Endothelial cell (in vitro differentiated cells): Measurements from ENCODE around the gene TAB2. TPM values are rescaled to one million over a fixed set of nuclear protein-coding genes. Genes with fewer than 3 reads are reported as not detected.

Experiments
- DNase-seq: peaks from one replicate; pipeline ENCODE4 v3.0.0; 2021; ENCODE audit warnings: low spot score
- H3K27ac Mint-ChIP-seq: one replicate; pipeline ENCODE4 v1.8.0; 2021; ENCODE audit warnings: mixed read lengths, inconsistent platforms; ENCODE audit not compliant: unreplicated experiment
- H3K27me3 Mint-ChIP-seq: one replicate; pipeline ENCODE4 v1.8.0; 2021; ENCODE audit warnings: mild to moderate bottlenecking, moderate library complexity, mixed read lengths, inconsistent platforms; ENCODE audit not compliant: unreplicated experiment
- H3K36me3 Mint-ChIP-seq: one replicate; pipeline ENCODE4 v1.8.0; 2021; ENCODE audit warnings: mild to moderate bottlenecking, low read depth, mixed read lengths, inconsistent platforms; ENCODE audit not compliant: unreplicated experiment
- H3K4me1 Mint-ChIP-seq: one replicate; pipeline ENCODE4 v1.8.0; 2021; ENCODE audit warnings: mild to moderate bottlenecking, mixed read lengths, inconsistent platforms; ENCODE audit not compliant: unreplicated experiment
- H3K4me3 Mint-ChIP-seq: one replicate; pipeline ENCODE4 v1.8.0; 2021; ENCODE audit warnings: mild to moderate bottlenecking, mixed read lengths, inconsistent platforms; ENCODE audit not compliant: unreplicated experiment
- H3K9me3 Mint-ChIP-seq: one replicate; pipeline ENCODE4 v1.8.0; 2021; ENCODE audit warnings: mixed read lengths, inconsistent platforms; ENCODE audit not compliant: unreplicated experiment
- total RNA-seq: library from RNA; stranded (reverse); fragmentation: NEBNext Ultra II Directional; extraction: Animal tissue kit (Norgen Biotek cat#: 25700); gene quantifications from one replicate; pipeline ENCODE4 v1.2.1, GENCODE V29; 2021; ENCODE audit not compliant: unreplicated experiment
- TF ChIP-seq, protein P1 (sequence below): fragments of 200-600 bp; sonication (generic); IDR thresholded peaks from one replicate; pipeline ENCODE4 v1.5.0; 2021; ENCODE audit warnings: antibody characterized with exemption; ENCODE audit not compliant: unreplicated experiment

Gene TAB2
- total RNA-seq, 1 donor from 2014 or later: 105 TPM

GRCh38 chr6:149337320-149337719 is 19.8 kb downstream of the TAB2 start:
- no peak overlapping the region for H3K4me3 Mint-ChIP-seq
- no peak for DNase-seq
- H3K4me1 Mint-ChIP-seq: peaks cover 39% of the 10 kb centered on the region
- H3K27ac Mint-ChIP-seq: no peak overlapping the region
- TF ChIP-seq, protein P1, sequence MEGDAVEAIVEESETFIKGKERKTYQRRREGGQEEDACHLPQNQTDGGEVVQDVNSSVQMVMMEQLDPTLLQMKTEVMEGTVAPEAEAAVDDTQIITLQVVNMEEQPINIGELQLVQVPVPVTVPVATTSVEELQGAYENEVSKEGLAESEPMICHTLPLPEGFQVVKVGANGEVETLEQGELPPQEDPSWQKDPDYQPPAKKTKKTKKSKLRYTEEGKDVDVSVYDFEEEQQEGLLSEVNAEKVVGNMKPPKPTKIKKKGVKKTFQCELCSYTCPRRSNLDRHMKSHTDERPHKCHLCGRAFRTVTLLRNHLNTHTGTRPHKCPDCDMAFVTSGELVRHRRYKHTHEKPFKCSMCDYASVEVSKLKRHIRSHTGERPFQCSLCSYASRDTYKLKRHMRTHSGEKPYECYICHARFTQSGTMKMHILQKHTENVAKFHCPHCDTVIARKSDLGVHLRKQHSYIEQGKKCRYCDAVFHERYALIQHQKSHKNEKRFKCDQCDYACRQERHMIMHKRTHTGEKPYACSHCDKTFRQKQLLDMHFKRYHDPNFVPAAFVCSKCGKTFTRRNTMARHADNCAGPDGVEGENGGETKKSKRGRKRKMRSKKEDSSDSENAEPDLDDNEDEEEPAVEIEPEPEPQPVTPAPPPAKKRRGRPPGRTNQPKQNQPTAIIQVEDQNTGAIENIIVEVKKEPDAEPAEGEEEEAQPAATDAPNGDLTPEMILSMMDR: no peak
- peaks cover 3% of the 10 kb centered on the region for H3K27me3 Mint-ChIP-seq
- no peaks in the 10 kb centered on the region for H3K9me3 Mint-ChIP-seq
- H3K36me3 Mint-ChIP-seq: peaks cover 8% of the 10 kb centered on the region

GRCh38 chr6:149340200-149340599 is 22.7 kb downstream of the TAB2 start:
- Mint-ChIP-seq H3K4me1 (peaks cover 22% of the 10 kb centered on the region), H3K36me3 (peaks cover 8% of the 10 kb centered on the region), H3K9me3 (no peaks in the 10 kb centered on the region), H3K27me3 (peaks cover 3% of the 10 kb centered on the region), H3K27ac (no peak overlapping the region), H3K4me3 (no peak overlapping the region)
- no peak for DNase-seq
- TF ChIP-seq, protein P1: no peak

DNA sequence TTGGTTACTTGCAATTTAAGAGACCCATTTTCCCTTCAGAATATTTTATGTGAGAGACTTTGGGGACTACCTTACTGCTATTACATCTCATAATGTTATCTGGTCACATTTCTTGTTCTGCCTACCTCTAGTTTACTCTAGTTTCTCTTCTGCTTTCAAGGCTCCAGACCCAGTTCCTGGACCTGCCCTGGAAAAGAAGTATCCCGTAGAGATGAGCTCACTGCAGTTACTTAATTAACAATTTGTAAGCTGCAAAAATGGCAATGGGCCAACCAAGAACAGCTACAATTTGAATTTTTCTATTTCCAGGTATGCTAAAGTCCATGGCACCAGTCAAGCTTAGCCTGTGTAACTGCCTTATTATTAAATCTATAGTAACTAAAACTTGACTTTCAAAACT is 25.0 kb downstream of the TAB2 start:
- Mint-ChIP-seq H3K4me1 (peaks cover 12% of the 10 kb centered on the region), H3K4me3 (no peak overlapping the region), H3K27ac (no peak overlapping the region), H3K27me3 (peaks cover 3% of the 10 kb centered on the region), H3K9me3 (no peaks in the 10 kb centered on the region), H3K36me3 (peaks cover 10% of the 10 kb centered on the region)
- TF ChIP-seq, protein P1: no peak
- no peak for DNase-seq

- peaks cover 3% of the 10 kb centered on the region for H3K27me3 Mint-ChIP-seq
- H3K4me3 Mint-ChIP-seq: no peak overlapping the region
- no peaks in the 10 kb centered on the region for H3K9me3 Mint-ChIP-seq
- peaks cover 7% of the 10 kb centered on the region for H3K4me1 Mint-ChIP-seq
- H3K27ac Mint-ChIP-seq: no peak overlapping the region
- H3K36me3 Mint-ChIP-seq: peaks cover 13% of the 10 kb centered on the region
- no peak for DNase-seq
- TF ChIP-seq, protein P1: no peak
Observed at GRCh38 chr6:149343501-149343900, 26.0 kb downstream of the TAB2 start.

DNA sequence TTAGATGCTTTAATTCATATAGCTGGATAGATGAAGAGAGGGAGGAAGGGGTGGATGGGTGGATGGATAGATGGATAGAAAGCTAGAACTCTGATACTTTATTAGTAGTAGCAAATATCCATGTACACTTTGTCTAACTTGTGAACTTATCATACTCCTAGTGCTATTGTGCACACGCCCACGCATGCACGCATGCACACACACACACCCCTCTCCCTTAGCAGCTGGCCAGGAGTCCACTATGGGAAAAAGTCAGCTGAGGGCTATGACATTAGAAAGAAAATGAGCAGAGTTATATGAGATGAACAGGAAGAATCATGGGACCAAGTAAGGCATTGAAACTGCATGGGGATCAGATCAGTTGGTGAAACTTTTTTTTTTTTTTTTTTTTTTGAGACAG is 28.6 kb downstream of the TAB2 start:
- Mint-ChIP-seq H3K9me3 (no peaks in the 10 kb centered on the region), H3K4me3 (no peak overlapping the region), H3K36me3 (peaks cover 13% of the 10 kb centered on the region), H3K4me1 (peaks cover 11% of the 10 kb centered on the region), H3K27ac (no peak overlapping the region), H3K27me3 (no peaks in the 10 kb centered on the region)
- no peak for DNase-seq
- TF ChIP-seq, protein P1: no peak
